Cardiac fibroblast (primary cell): ENCODE data around the gene RTP2.

Source experiments
- DNase-seq, 2 donors: peaks; one replicate each; pipeline versions ENCODE4 v3.0.0 to v3.0.0-alpha.2; 2010; ENCODE audit warnings: low read depth in 2 of 2
- H3K4me3 ChIP-seq, 2 donors: replicated peaks in 1 of 2; 1 replicate in 1 of 2; 2 replicates in 1 of 2; pipeline ENCODE4 v1.5.1; 2011; ENCODE audit warnings: low read depth in 2 of 2, low read length in 2 of 2, mild to moderate bottlenecking in 2 of 2, moderate library complexity in 1 of 2
- CTCF ChIP-seq: IDR thresholded peaks from one replicate; pipeline ENCODE4 v1.5.1; 2011; ENCODE audit warnings: low read depth, mild to moderate bottlenecking, low read length, inconsistent platforms

Gene RTP2

GRCh38 chr3:187733371-187733770, 31.0 kb upstream of the RTP2 start:
- DNase-seq = no peak
- no peak for TF ChIP-seq CTCF

GRCh38 chr3:187729598-187729997, 27.2 kb upstream of the RTP2 start:
- no peak for TF ChIP-seq CTCF
- DNase-seq = no peak
- H3K4me3 ChIP-seq = no peak overlapping the region

More at GRCh38 chr3:187733371-187733770, 31.0 kb upstream of the RTP2 start:
- no peak overlapping the region for H3K4me3 ChIP-seq

GRCh38 chr3:187728940-187729583, 26.7 kb upstream of the RTP2 start:
- TF ChIP-seq CTCF = no peak
- DNase-seq = no peak
- H3K4me3 ChIP-seq = no peak overlapping the region

- no peak for DNase-seq
- no peak overlapping the region for H3K4me3 ChIP-seq
- TF ChIP-seq CTCF = no peak
These were observed 25.9 kb upstream of the RTP2 start for GRCh38 chr3:187728248-187728647.

- DNase-seq = no peak
- no peak overlapping the region for H3K4me3 ChIP-seq
- TF ChIP-seq CTCF = no peak
These were observed 24.2 kb upstream of the RTP2 start for GRCh38 chr3:187726564-187726963.

- DNase-seq = no peak
- no peak overlapping the region for H3K4me3 ChIP-seq
- TF ChIP-seq CTCF = no peak
These were observed 23.5 kb upstream of the RTP2 start for GRCh38 chr3:187725653-187726370.
